Measurements from ENCODE around the gene CHKB. TPM values are rescaled to one million over a fixed set of nuclear protein-coding genes. Genes with fewer than 3 reads are reported as not detected.

CHKB gene
- total and polyA plus RNA-seq, 2 of the 4 experiments (the other 2 are of a cell fraction) = 8.1 to 36.9 TPM

GRCh38 chr22:50627642-50628542 is 45.2 kb upstream of the CHKB start, which contains the start of gene ARSA:
TSS of gene ARSA (minus strand) at chr22:50628152. CDS start at chr22:50627779, 373 bp downstream.
- Histone ChIP-seq H3K36me3 (ENCODE audit: control insufficient read depth, insufficient read depth, low read length) (peaks cover 2% of the 10 kb centered on the region; the same call in 1 of the 2 replicates), H3K4me1 (ENCODE audit: control insufficient read depth, insufficient read depth, low read length) (peaks cover 9% of the 10 kb centered on the region; the same call in 1 of the 2 replicates), H4K8ac (ENCODE audit: low read depth in 2 of 2, low read length in 2 of 2) (peak within 1 kb of the TSS; percentile 59 to 89; a peak in 3 of 4 replicates), H2AK9ac (replicated peaks; ENCODE audit: low read depth, low read length, poor library complexity) (peak within 1 kb of the TSS; percentile 92), H2BK5ac (ENCODE audit: low read depth, low read length, poor library complexity, severe bottlenecking) (peak within 1 kb of the TSS; percentile 51), H2BK20ac (ENCODE audit: low read depth, low read length) (no peak within 1 kb of the TSS), H3K14ac (replicated peaks; ENCODE audit: low read depth, low read length) (peak within 1 kb of the TSS; percentile 93), H3K4ac (ENCODE audit: low read depth, low read length) (peak within 1 kb of the TSS; percentile 87), H2BK120ac (ENCODE audit: low read depth, low read length) (no peak within 1 kb of the TSS), H4K91ac (ENCODE audit: insufficient read depth, low read depth, low read length) (peak within 1 kb of the TSS; percentile 73), H2BK15ac (ENCODE audit: low read depth, low read length) (peak within 1 kb of the TSS; percentile 65; the same call in 1 of the 3 replicates), H3K27me3 (ENCODE audit: control insufficient read depth, insufficient read depth, low read length) (peaks cover under 1% of the 10 kb centered on the region), H4K5ac (ENCODE audit: low read depth, low read length) (peak within 1 kb of the TSS; percentile 4), H4K20me1 (ENCODE audit: insufficient read depth, low read length) (0 out of 2 replicates have a peak, but pooled peaks cover 4% of the 10 kb centered on the region), H3K4me2 (ENCODE audit: low read depth, low read length) (peak within 1 kb of the TSS; percentile 95), H3K18ac (ENCODE audit: low read depth, low read length) (0 out of 2 replicates have a peak within 1 kb of the TSS, but pooled peaks have one; percentile 5), H3K27ac (ENCODE audit: insufficient read depth, low read length) (peak within 1 kb of the TSS; percentile 75), H3K4me3 (ENCODE audit: insufficient read depth, low read depth, low read length) (peak within 1 kb of the TSS; percentile 93), H3K79me1 (ENCODE audit: low read depth in 1 of 2, low read length in 2 of 2) (peaks cover 6 to 24% of the 10 kb centered on the region in 2 experiments; a peak in 2 of 4 replicates), H3K9me1 (ENCODE audit: insufficient read depth, low read length) (peaks cover 9% of the 10 kb centered on the region), H3K9me3 (ENCODE audit: control insufficient read depth, insufficient read depth, low read length) (no peaks in the 10 kb centered on the region), H2AFZ (replicated peaks; ENCODE audit: low read length, poor library complexity) (peak within 1 kb of the TSS; percentile 100), H3K9ac (ENCODE audit: low read depth, low read length) (peak within 1 kb of the TSS; percentile 88), H2AK5ac (ENCODE audit: low read depth, low read length) (peak within 1 kb of the TSS; percentile 98), H3K56ac (ENCODE audit: extremely low read depth, insufficient read depth, low read length) (peak within 1 kb of the TSS; percentile 51), H3K23ac (ENCODE audit: low read depth, low read length) (peak within 1 kb of the TSS; percentile 92)
- WGBS, 2 experiments (ENCODE audit: extremely low coverage in 2 of 2, insufficient read length in 1 of 2) = 8% methylated on average over 43 of the region's 88 CpGs; no CpG with 5 or more reads in 1 of the 2 experiments
- peak; percentile 81 for DNase-seq
- TF ChIP-seq BHLHE40 (IDR thresholded peaks at IDR 0.05; ENCODE audit: low read depth, low read length) (peak; percentile 27; the same call in 1 of the 2 replicates), USF2 (IDR thresholded peaks at IDR 0.05; ENCODE audit: low read depth, low read length) (0 out of 2 replicates have a peak, but pooled peaks have one; percentile 23), MXI1 (IDR thresholded peaks at IDR 0.05; ENCODE audit: borderline replicate concordance, low read depth, low read length) (peak; percentile 66; the same call in 1 of the 2 replicates), SMC3 (IDR thresholded peaks at IDR 0.05; ENCODE audit: low read depth, low read length) (peak; percentile 30; the same call in 1 of the 2 replicates), CEBPB (IDR thresholded peaks at IDR 0.05; ENCODE audit: low read depth, low read length) (no peak), MAFK (IDR thresholded peaks at IDR 0.05; ENCODE audit: low read depth, low read length) (no peak), MAZ (IDR thresholded peaks at IDR 0.05; ENCODE audit: borderline replicate concordance, low read depth, low read length) (peak; percentile 40; the same call in 1 of the 2 replicates), NFE2L2 (IDR thresholded peaks at IDR 0.05; ENCODE audit: low read depth, low read length) (no peak), FOS (IDR thresholded peaks at IDR 0.05; ENCODE audit: low read depth, low read length) (no peak), CTCF (conservative IDR thresholded peaks at IDR 0.05; ENCODE audit: low read depth, low read length) (peak; percentile 43), POLR2A (IDR thresholded peaks at IDR 0.05; ENCODE audit: low read depth, low read length) (no peak), RAD21 (IDR thresholded peaks at IDR 0.05; ENCODE audit: low read length) (peak; percentile 42), RCOR1 (IDR thresholded peaks at IDR 0.05; ENCODE audit: insufficient replicate concordance, low read length) (no peak)
- dilution Hi-C loops (cut with HindIII; ENCODE audit: low sequenced_read_pairs, unreplicated experiment) = no loop called here
- ChIA-PET POLR2A (ENCODE audit: unreplicated experiment) (no interaction called here), CTCF (interaction anchor here (0.5 to 0.6 kb wide), 2 partner anchors 39 to 202 kb away, joined by 3 to 4 read pairs; no protein-coding TSS in a partner anchor)
- peak; percentile 97 for ATAC-seq (ENCODE audit: low read depth)
- TSS peak; percentile 80 for BruUV-seq (replicated peaks)
- intact Hi-C loops (cut with micrococcal nuclease) = loop anchor here (2.0 kb wide), 1 partner anchor 45 kb away; the partner anchor contains the start of gene CHKB
- in situ Hi-C loops (cut with MboI; ENCODE audit: low sequenced_read_pairs) = no loop called here
